ENCODE data around the gene FBXL13. TPM values are rescaled to one million over a fixed set of nuclear protein-coding genes. Genes with fewer than 3 reads are reported as not detected.

FBXL13 gene
- total RNA-seq, 3 donors from 2014 or later (not counting 1 experiment from before 2014, with no cell fraction given), result 0.70 to 0.89 (median 0.85) TPM

- Histone ChIP-seq H3K4me3 (ENCODE audit: low read length) (no peak overlapping the region), H3K36me3 (ENCODE audit: control insufficient read depth, insufficient read depth, low read length) (no peaks in the 10 kb centered on the region), H3K27ac (ENCODE audit: low read length) (no peak overlapping the region), H3K9me3 (ENCODE audit: control insufficient read depth, insufficient read depth, low read length) (no peaks in the 10 kb centered on the region), H3K27me3 (ENCODE audit: control insufficient read depth, insufficient read depth, low read length) (no peaks in the 10 kb centered on the region), H3K4me1 (ENCODE audit: control insufficient read depth, insufficient read depth, low read length) (no peaks in the 10 kb centered on the region)
- ATAC-seq (no peak), DNase-seq (no peak)
- H3K36me3 Mint-ChIP-seq, result no peaks in the 10 kb centered on the region
- intact Hi-C loops (cut with micrococcal nuclease), result no loop called here
- TF ChIP-seq CTCF (IDR thresholded peaks at IDR 0.05), result no peak
- 92% methylated on average over 1 of the region's 3 CpGs for WGBS (ENCODE audit: insufficient coverage)
- no peak overlapping the region for H3K27ac Mint-ChIP-seq
- no peaks in the 10 kb centered on the region for H3K4me1 Mint-ChIP-seq
- no peaks in the 10 kb centered on the region for H3K27me3 Mint-ChIP-seq (ENCODE audit: low read depth in 2 of 2)
- no peaks in the 10 kb centered on the region for H3K9me3 Mint-ChIP-seq
- H3K4me3 Mint-ChIP-seq, result no peak overlapping the region
Observed at GRCh38 chr7:102934701-102935100, 139.9 kb downstream of the FBXL13 start.

GRCh38 chr7:102934239-102934638, 140.4 kb downstream of the FBXL13 start:
- ATAC-seq (no peak), DNase-seq (no peak)
- Histone ChIP-seq H3K4me1 (ENCODE audit: control insufficient read depth, insufficient read depth, low read length) (no peaks in the 10 kb centered on the region), H3K4me3 (ENCODE audit: low read length) (no peak overlapping the region), H3K27ac (ENCODE audit: low read length) (no peak overlapping the region), H3K36me3 (ENCODE audit: control insufficient read depth, insufficient read depth, low read length) (no peaks in the 10 kb centered on the region), H3K27me3 (ENCODE audit: control insufficient read depth, insufficient read depth, low read length) (no peaks in the 10 kb centered on the region), H3K9me3 (ENCODE audit: control insufficient read depth, insufficient read depth, low read length) (no peaks in the 10 kb centered on the region)
- no peak for TF ChIP-seq CTCF (IDR thresholded peaks at IDR 0.05)
- H3K36me3 Mint-ChIP-seq, result no peaks in the 10 kb centered on the region
- H3K27me3 Mint-ChIP-seq (ENCODE audit: low read depth in 2 of 2), result no peaks in the 10 kb centered on the region
- 93% methylated on average over 8 of the region's 8 CpGs for WGBS (ENCODE audit: insufficient coverage)
- no peaks in the 10 kb centered on the region for H3K9me3 Mint-ChIP-seq
- no peaks in the 10 kb centered on the region for H3K4me1 Mint-ChIP-seq
- intact Hi-C loops (cut with micrococcal nuclease), result no loop called here
- no peak overlapping the region for H3K4me3 Mint-ChIP-seq
- H3K27ac Mint-ChIP-seq, result no peak overlapping the region

- Mint-ChIP-seq H3K27me3 (ENCODE audit: low read depth in 2 of 2) (no peaks in the 10 kb centered on the region), H3K4me1 (no peaks in the 10 kb centered on the region), H3K4me3 (no peak overlapping the region), H3K9me3 (no peaks in the 10 kb centered on the region), H3K36me3 (no peaks in the 10 kb centered on the region), H3K27ac (no peak overlapping the region)
- intact Hi-C loops (cut with micrococcal nuclease), result no loop called here
- 96% methylated on average over 15 of the region's 15 CpGs for WGBS (ENCODE audit: insufficient coverage)
- H3K4me3 ChIP-seq (ENCODE audit: low read length), result no peak overlapping the region
- ATAC-seq (no peak), DNase-seq (no peak)
- H3K9me3 ChIP-seq (ENCODE audit: control insufficient read depth, insufficient read depth, low read length), result no peaks in the 10 kb centered on the region
- no peak for TF ChIP-seq CTCF (IDR thresholded peaks at IDR 0.05)
- H3K27me3 ChIP-seq (ENCODE audit: control insufficient read depth, insufficient read depth, low read length), result no peaks in the 10 kb centered on the region
- H3K4me1 ChIP-seq (ENCODE audit: control insufficient read depth, insufficient read depth, low read length), result no peaks in the 10 kb centered on the region
- no peak overlapping the region for H3K27ac ChIP-seq (ENCODE audit: low read length)
- H3K36me3 ChIP-seq (ENCODE audit: control insufficient read depth, insufficient read depth, low read length), result no peaks in the 10 kb centered on the region
Observed at GRCh38 chr7:102933763-102934162, 140.8 kb downstream of the FBXL13 start.

- H3K27ac ChIP-seq (ENCODE audit: low read length), result no peak overlapping the region
- H3K27me3 ChIP-seq (ENCODE audit: control insufficient read depth, insufficient read depth, low read length), result no peaks in the 10 kb centered on the region
- ATAC-seq (no peak), DNase-seq (no peak)
- no peaks in the 10 kb centered on the region for H3K4me1 ChIP-seq (ENCODE audit: control insufficient read depth, insufficient read depth, low read length)
- Mint-ChIP-seq H3K27me3 (ENCODE audit: low read depth in 2 of 2) (no peaks in the 10 kb centered on the region), H3K9me3 (no peaks in the 10 kb centered on the region), H3K27ac (no peak overlapping the region), H3K4me1 (no peaks in the 10 kb centered on the region), H3K36me3 (no peaks in the 10 kb centered on the region), H3K4me3 (no peak overlapping the region)
- no peaks in the 10 kb centered on the region for H3K9me3 ChIP-seq (ENCODE audit: control insufficient read depth, insufficient read depth, low read length)
- WGBS (ENCODE audit: insufficient coverage), result no CpG with 5 or more reads among the region's 1 CpG
- no peaks in the 10 kb centered on the region for H3K36me3 ChIP-seq (ENCODE audit: control insufficient read depth, insufficient read depth, low read length)
- intact Hi-C loops (cut with micrococcal nuclease), result no loop called here
- no peak overlapping the region for H3K4me3 ChIP-seq (ENCODE audit: low read length)
- no peak for TF ChIP-seq CTCF (IDR thresholded peaks at IDR 0.05)
Observed at GRCh38 chr7:102931757-102932156, 142.8 kb downstream of the FBXL13 start.
